ENCODE data around the gene GAB1. TPM values are rescaled to one million over a fixed set of nuclear protein-coding genes. Genes with fewer than 3 reads are reported as not detected.
A peak's percentile ranks its signal among the peaks of the same experiment; 100 is the strongest.

The GAB1 gene
- total RNA-seq, 1 donor from 2014 or later, result 14.9 TPM

- Histone ChIP-seq H3K27me3 (ENCODE audit: control insufficient read depth, insufficient read depth, low read length) (no peaks in the 10 kb centered on the region), H3K36me3 (ENCODE audit: control insufficient read depth, insufficient read depth, low read length) (no peaks in the 10 kb centered on the region), H3K4me3 (ENCODE audit: low read depth, low read length) (no peak overlapping the region)
- peak; percentile 74 for TF ChIP-seq CTCF (IDR thresholded peaks at IDR 0.05; ENCODE audit: insufficient read depth, low read length, poor library complexity, severe bottlenecking)
- no peak for DNase-seq (ENCODE audit: low read depth)
Observed at GRCh38 chr4:143399113-143399949, 62.7 kb downstream of the GAB1 start.

GRCh38 chr4:143400082-143400481 lies 63.4 kb downstream of the GAB1 start:
- no peak overlapping the region for H3K4me3 ChIP-seq (ENCODE audit: low read depth, low read length)
- no peaks in the 10 kb centered on the region for H3K27me3 ChIP-seq (ENCODE audit: control insufficient read depth, insufficient read depth, low read length)
- H3K36me3 ChIP-seq (ENCODE audit: control insufficient read depth, insufficient read depth, low read length), result no peaks in the 10 kb centered on the region
- no peak for TF ChIP-seq CTCF (IDR thresholded peaks at IDR 0.05; ENCODE audit: insufficient read depth, low read length, poor library complexity, severe bottlenecking)
- no peak for DNase-seq (ENCODE audit: low read depth)

- no peak overlapping the region for H3K4me3 ChIP-seq (ENCODE audit: low read depth, low read length)
- DNase-seq (ENCODE audit: low read depth), result no peak
- no peaks in the 10 kb centered on the region for H3K27me3 ChIP-seq (ENCODE audit: control insufficient read depth, insufficient read depth, low read length)
- H3K36me3 ChIP-seq (ENCODE audit: control insufficient read depth, insufficient read depth, low read length), result no peaks in the 10 kb centered on the region
- no peak for TF ChIP-seq CTCF (IDR thresholded peaks at IDR 0.05; ENCODE audit: insufficient read depth, low read length, poor library complexity, severe bottlenecking)
Observed at GRCh38 chr4:143402776-143403552, 66.3 kb downstream of the GAB1 start.

GRCh38 chr4:143403553-143403820 lies 66.8 kb downstream of the GAB1 start:
- H3K36me3 ChIP-seq (ENCODE audit: control insufficient read depth, insufficient read depth, low read length), result no peaks in the 10 kb centered on the region
- TF ChIP-seq CTCF (IDR thresholded peaks at IDR 0.05; ENCODE audit: insufficient read depth, low read length, poor library complexity, severe bottlenecking), result no peak
- no peak for DNase-seq (ENCODE audit: low read depth)
- no peak overlapping the region for H3K4me3 ChIP-seq (ENCODE audit: low read depth, low read length)
- no peaks in the 10 kb centered on the region for H3K27me3 ChIP-seq (ENCODE audit: control insufficient read depth, insufficient read depth, low read length)

- no peaks in the 10 kb centered on the region for H3K27me3 ChIP-seq (ENCODE audit: control insufficient read depth, insufficient read depth, low read length)
- no peak for TF ChIP-seq CTCF (IDR thresholded peaks at IDR 0.05; ENCODE audit: insufficient read depth, low read length, poor library complexity, severe bottlenecking)
- no peaks in the 10 kb centered on the region for H3K36me3 ChIP-seq (ENCODE audit: control insufficient read depth, insufficient read depth, low read length)
- no peak for DNase-seq (ENCODE audit: low read depth)
- no peak overlapping the region for H3K4me3 ChIP-seq (ENCODE audit: low read depth, low read length)
Observed at GRCh38 chr4:143404555-143404954, 67.9 kb downstream of the GAB1 start.

Measured in kidney epithelial cell (primary cell).